ENCODE results near the gene F13B.

DNA sequence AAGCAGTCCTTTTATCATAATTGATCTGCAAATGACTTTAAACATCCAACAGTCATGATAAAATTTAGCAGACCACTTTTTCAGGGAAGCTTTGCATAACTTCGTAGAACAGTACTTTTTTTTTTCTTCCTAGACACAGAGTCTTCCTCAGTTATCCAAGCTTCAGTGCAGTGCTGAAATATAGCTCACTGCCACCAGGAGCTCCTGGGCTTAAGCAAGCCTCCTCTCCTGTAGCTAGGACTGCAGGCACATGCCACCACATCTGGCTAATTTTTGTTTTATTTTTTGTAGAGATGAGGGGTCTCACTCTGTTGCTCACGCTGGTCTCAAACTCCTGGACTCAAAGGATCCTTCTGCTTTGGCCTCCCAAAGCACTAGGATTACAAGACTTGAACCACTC lies 3.8 kb downstream of the F13B start:
- TF ChIP-seq, protein P1, sequence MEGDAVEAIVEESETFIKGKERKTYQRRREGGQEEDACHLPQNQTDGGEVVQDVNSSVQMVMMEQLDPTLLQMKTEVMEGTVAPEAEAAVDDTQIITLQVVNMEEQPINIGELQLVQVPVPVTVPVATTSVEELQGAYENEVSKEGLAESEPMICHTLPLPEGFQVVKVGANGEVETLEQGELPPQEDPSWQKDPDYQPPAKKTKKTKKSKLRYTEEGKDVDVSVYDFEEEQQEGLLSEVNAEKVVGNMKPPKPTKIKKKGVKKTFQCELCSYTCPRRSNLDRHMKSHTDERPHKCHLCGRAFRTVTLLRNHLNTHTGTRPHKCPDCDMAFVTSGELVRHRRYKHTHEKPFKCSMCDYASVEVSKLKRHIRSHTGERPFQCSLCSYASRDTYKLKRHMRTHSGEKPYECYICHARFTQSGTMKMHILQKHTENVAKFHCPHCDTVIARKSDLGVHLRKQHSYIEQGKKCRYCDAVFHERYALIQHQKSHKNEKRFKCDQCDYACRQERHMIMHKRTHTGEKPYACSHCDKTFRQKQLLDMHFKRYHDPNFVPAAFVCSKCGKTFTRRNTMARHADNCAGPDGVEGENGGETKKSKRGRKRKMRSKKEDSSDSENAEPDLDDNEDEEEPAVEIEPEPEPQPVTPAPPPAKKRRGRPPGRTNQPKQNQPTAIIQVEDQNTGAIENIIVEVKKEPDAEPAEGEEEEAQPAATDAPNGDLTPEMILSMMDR (conservative IDR thresholded peaks at IDR 0.05; ENCODE audit: low read depth, low read length) = no peak
- TF ChIP-seq RAD21 (IDR thresholded peaks at IDR 0.05; ENCODE audit: low read length) = no peak
- TF ChIP-seq, protein P2, sequence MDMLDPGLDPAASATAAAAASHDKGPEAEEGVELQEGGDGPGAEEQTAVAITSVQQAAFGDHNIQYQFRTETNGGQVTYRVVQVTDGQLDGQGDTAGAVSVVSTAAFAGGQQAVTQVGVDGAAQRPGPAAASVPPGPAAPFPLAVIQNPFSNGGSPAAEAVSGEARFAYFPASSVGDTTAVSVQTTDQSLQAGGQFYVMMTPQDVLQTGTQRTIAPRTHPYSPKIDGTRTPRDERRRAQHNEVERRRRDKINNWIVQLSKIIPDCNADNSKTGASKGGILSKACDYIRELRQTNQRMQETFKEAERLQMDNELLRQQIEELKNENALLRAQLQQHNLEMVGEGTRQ (IDR thresholded peaks at IDR 0.05; ENCODE audit: low read depth, low read length) = no peak
- TF ChIP-seq POLR2A (IDR thresholded peaks at IDR 0.05; ENCODE audit: low read depth, low read length) = no peak
- TF ChIP-seq SMC3 (IDR thresholded peaks at IDR 0.05; ENCODE audit: low read depth, low read length) = no peak
- TF ChIP-seq MAZ (IDR thresholded peaks at IDR 0.05; ENCODE audit: borderline replicate concordance, low read depth, low read length) = no peak
- TF ChIP-seq CHD1 (IDR thresholded peaks at IDR 0.05; ENCODE audit: low read depth, low read length) = no peak
- no peak for TF ChIP-seq CEBPB (IDR thresholded peaks at IDR 0.05; ENCODE audit: low read depth, low read length)
- TF ChIP-seq, protein P3, sequence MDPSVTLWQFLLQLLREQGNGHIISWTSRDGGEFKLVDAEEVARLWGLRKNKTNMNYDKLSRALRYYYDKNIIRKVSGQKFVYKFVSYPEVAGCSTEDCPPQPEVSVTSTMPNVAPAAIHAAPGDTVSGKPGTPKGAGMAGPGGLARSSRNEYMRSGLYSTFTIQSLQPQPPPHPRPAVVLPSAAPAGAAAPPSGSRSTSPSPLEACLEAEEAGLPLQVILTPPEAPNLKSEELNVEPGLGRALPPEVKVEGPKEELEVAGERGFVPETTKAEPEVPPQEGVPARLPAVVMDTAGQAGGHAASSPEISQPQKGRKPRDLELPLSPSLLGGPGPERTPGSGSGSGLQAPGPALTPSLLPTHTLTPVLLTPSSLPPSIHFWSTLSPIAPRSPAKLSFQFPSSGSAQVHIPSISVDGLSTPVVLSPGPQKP (IDR thresholded peaks at IDR 0.05; ENCODE audit: borderline replicate concordance, low read depth, low read length) = no peak
